Measurements from ENCODE around the gene RASSF8. TPM values are rescaled to one million over a fixed set of nuclear protein-coding genes. Genes with fewer than 3 reads are reported as not detected.

Gene RASSF8
- total RNA-seq, 1 donor from 2014 or later: 77.0 TPM

DNA sequence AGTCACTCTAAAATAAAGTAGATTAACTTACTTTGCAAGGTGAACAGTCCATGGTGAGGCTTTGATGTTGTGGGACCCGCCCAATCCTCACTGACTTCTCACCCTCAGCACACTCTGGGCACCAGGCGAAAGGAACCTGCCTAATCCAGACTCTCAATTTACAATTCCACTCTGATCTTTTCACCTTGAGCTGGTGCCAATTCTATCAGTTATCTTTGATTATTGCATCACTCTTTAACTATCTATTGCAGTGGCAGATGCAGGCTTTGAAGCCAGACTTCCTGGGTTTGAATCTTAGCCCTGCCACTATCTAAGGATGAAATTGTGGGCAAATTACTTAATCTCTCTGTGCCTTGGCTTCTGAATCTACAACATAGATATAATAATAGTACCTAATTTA is 18.9 kb upstream of the RASSF8 start:
- Histone ChIP-seq H3K4me2 (no peak overlapping the region), H3K27ac (no peak overlapping the region), H3F3A (ENCODE audit: low read depth) (no peaks in the 10 kb centered on the region), H3K9ac (no peak overlapping the region), H3K27me3 (no peaks in the 10 kb centered on the region), H3K79me2 (ENCODE audit: low read depth) (no peaks in the 10 kb centered on the region), H2AFZ (replicated peaks) (no peak overlapping the region), H3K9me3 (ENCODE audit: low read depth) (no peaks in the 10 kb centered on the region), H3K36me3 (no peaks in the 10 kb centered on the region), H3K4me1 (peaks cover 3% of the 10 kb centered on the region), H4K20me1 (ENCODE audit: low read depth) (no peaks in the 10 kb centered on the region), H3K4me3 (no peak overlapping the region)
- Mint-ChIP-seq H3K9me3 (peaks cover 4% of the 10 kb centered on the region), H3K27me3 (ENCODE audit: insufficient read depth, low read depth) (peaks cover 2% of the 10 kb centered on the region), H3K36me3 (no peaks in the 10 kb centered on the region), H3K4me3 (no peak overlapping the region), H3K27ac (no peak overlapping the region), H3K4me1 (peaks cover 24% of the 10 kb centered on the region)
- TF ChIP-seq, protein P1, sequence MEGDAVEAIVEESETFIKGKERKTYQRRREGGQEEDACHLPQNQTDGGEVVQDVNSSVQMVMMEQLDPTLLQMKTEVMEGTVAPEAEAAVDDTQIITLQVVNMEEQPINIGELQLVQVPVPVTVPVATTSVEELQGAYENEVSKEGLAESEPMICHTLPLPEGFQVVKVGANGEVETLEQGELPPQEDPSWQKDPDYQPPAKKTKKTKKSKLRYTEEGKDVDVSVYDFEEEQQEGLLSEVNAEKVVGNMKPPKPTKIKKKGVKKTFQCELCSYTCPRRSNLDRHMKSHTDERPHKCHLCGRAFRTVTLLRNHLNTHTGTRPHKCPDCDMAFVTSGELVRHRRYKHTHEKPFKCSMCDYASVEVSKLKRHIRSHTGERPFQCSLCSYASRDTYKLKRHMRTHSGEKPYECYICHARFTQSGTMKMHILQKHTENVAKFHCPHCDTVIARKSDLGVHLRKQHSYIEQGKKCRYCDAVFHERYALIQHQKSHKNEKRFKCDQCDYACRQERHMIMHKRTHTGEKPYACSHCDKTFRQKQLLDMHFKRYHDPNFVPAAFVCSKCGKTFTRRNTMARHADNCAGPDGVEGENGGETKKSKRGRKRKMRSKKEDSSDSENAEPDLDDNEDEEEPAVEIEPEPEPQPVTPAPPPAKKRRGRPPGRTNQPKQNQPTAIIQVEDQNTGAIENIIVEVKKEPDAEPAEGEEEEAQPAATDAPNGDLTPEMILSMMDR (IDR thresholded peaks at IDR 0.05): no peak
- TF ChIP-seq EZH2phosphoT487 (IDR thresholded peaks at IDR 0.05): no peak
- TF ChIP-seq EZH2 (IDR thresholded peaks at IDR 0.05): no peak
- DNase-seq (ENCODE audit: low spot score): no peak

DNA sequence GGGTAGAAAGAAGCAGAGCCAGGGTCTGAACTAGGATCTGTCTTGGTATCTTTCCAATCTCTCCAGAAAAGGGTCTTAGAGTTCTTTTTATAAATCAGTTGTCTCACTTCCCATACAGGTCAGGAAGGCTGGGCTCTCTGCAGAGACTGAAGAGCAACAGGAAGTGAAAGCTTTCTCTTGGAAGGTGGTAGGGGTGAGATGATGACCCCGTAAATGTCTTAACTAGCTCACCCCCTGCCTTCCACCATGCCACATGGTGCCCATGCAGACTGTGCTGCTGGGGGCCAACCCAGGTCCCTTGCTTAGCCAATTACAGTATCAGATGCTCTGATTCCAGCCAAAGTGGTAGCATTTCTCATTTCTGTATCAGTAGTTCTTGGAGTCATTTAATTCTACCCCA is 17.6 kb upstream of the RASSF8 start:
- H3K9me3 ChIP-seq (ENCODE audit: low read depth): no peaks in the 10 kb centered on the region
- Mint-ChIP-seq H3K36me3 (no peaks in the 10 kb centered on the region), H3K4me1 (peaks cover 19% of the 10 kb centered on the region), H3K27ac (no peak overlapping the region), H3K9me3 (peaks cover 4% of the 10 kb centered on the region), H3K4me3 (no peak overlapping the region), H3K27me3 (ENCODE audit: insufficient read depth, low read depth) (no peaks in the 10 kb centered on the region)
- no peak overlapping the region for H2AFZ ChIP-seq (replicated peaks)
- no peak for DNase-seq (ENCODE audit: low spot score)
- H3K27me3 ChIP-seq: no peaks in the 10 kb centered on the region
- no peaks in the 10 kb centered on the region for H3K79me2 ChIP-seq (ENCODE audit: low read depth)
- TF ChIP-seq, protein P1 (IDR thresholded peaks at IDR 0.05): no peak
- TF ChIP-seq EZH2 (IDR thresholded peaks at IDR 0.05) (no peak), EZH2phosphoT487 (IDR thresholded peaks at IDR 0.05) (no peak)
- no peak overlapping the region for H3K4me2 ChIP-seq
- H4K20me1 ChIP-seq (ENCODE audit: low read depth): no peaks in the 10 kb centered on the region
- H3K36me3 ChIP-seq: no peaks in the 10 kb centered on the region
- no peak overlapping the region for H3K4me3 ChIP-seq
- no peaks in the 10 kb centered on the region for H3F3A ChIP-seq (ENCODE audit: low read depth)
- H3K4me1 ChIP-seq: peaks cover 3% of the 10 kb centered on the region
- H3K27ac ChIP-seq: no peak overlapping the region
- H3K9ac ChIP-seq: no peak overlapping the region

DNA sequence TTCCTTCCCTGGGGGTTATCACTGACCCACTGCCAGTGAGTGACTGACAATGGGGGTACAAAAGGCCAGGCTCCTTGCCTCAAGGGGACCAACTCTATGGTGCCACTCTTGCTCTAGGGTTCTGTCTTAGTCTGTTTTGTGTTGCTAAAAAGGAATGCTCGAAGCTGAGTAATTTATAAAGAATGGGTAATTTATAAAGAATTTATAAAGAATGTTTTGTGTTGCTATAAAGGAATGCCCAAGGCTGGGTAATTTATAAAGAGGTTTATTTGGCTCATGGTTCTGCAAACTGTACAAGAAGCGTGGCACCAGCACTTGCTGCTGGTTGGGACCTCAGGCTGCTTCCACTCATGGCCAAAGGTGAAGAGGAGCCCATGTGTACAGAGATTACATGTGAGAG is 15.8 kb upstream of the RASSF8 start:
- TF ChIP-seq EZH2phosphoT487 (IDR thresholded peaks at IDR 0.05): no peak
- TF ChIP-seq, protein P1 (IDR thresholded peaks at IDR 0.05): no peak
- TF ChIP-seq EZH2 (IDR thresholded peaks at IDR 0.05): no peak
- H3K4me2 ChIP-seq: no peak overlapping the region
- H3K36me3 ChIP-seq: no peaks in the 10 kb centered on the region
- H3F3A ChIP-seq (ENCODE audit: low read depth): no peaks in the 10 kb centered on the region
- Mint-ChIP-seq H3K36me3 (no peaks in the 10 kb centered on the region), H3K27ac (no peak overlapping the region), H3K4me3 (no peak overlapping the region), H3K4me1 (peaks cover 9% of the 10 kb centered on the region), H3K27me3 (ENCODE audit: insufficient read depth, low read depth) (no peaks in the 10 kb centered on the region), H3K9me3 (peaks cover 4% of the 10 kb centered on the region)
- no peaks in the 10 kb centered on the region for H3K79me2 ChIP-seq (ENCODE audit: low read depth)
- no peak overlapping the region for H3K27ac ChIP-seq
- no peaks in the 10 kb centered on the region for H3K9me3 ChIP-seq (ENCODE audit: low read depth)
- H3K4me3 ChIP-seq: no peak overlapping the region
- H3K4me1 ChIP-seq: peaks cover 3% of the 10 kb centered on the region
- H3K27me3 ChIP-seq: no peaks in the 10 kb centered on the region
- no peak for DNase-seq (ENCODE audit: low spot score)
- no peak overlapping the region for H3K9ac ChIP-seq
- H4K20me1 ChIP-seq (ENCODE audit: low read depth): no peaks in the 10 kb centered on the region
- H2AFZ ChIP-seq (replicated peaks): no peak overlapping the region
